ENCODE results near the gene GPR15LG.

GRCh38 chr10:84233940-84234339, 60.3 kb downstream of the GPR15LG start:
- TF ChIP-seq CTCF (IDR thresholded peaks at IDR 0.05) (no peak), POLR2A (IDR thresholded peaks at IDR 0.05) (no peak)
